ENCODE results near the gene UNC13C.

UNC13C gene

DNA sequence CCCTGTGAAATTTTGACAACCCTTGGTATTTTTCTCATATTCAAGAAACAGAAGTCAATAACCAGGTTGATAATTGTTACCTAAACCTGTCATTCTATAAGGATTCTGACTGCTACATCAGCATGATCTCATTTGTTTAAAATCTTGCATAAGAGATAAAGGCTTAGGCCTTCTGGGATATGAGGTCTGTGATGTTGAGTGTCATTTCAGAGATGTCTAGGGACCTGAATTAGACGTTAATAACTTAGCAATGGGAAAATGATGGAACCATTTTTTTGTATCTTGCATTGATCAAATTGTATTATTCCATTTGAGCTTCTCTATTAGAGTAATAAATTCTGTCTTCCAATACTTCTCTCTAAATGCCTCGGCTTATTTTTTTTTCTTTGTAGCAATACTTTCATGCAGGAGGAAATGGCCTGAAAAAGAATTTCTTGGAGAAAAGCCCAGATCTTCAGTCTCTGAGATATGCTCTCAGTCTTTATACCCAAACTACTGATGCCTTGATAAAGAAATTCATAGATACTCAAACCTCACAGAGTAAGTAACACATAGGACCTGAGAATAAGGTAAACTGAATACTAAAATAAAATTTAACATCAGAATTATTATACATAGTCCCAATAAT, 589.3 kb downstream of the UNC13C start:
- TF ChIP-seq, protein P1, sequence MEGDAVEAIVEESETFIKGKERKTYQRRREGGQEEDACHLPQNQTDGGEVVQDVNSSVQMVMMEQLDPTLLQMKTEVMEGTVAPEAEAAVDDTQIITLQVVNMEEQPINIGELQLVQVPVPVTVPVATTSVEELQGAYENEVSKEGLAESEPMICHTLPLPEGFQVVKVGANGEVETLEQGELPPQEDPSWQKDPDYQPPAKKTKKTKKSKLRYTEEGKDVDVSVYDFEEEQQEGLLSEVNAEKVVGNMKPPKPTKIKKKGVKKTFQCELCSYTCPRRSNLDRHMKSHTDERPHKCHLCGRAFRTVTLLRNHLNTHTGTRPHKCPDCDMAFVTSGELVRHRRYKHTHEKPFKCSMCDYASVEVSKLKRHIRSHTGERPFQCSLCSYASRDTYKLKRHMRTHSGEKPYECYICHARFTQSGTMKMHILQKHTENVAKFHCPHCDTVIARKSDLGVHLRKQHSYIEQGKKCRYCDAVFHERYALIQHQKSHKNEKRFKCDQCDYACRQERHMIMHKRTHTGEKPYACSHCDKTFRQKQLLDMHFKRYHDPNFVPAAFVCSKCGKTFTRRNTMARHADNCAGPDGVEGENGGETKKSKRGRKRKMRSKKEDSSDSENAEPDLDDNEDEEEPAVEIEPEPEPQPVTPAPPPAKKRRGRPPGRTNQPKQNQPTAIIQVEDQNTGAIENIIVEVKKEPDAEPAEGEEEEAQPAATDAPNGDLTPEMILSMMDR (IDR thresholded peaks at IDR 0.05; ENCODE audit: extremely low read depth, missing control alignments), result no peak

DNA sequence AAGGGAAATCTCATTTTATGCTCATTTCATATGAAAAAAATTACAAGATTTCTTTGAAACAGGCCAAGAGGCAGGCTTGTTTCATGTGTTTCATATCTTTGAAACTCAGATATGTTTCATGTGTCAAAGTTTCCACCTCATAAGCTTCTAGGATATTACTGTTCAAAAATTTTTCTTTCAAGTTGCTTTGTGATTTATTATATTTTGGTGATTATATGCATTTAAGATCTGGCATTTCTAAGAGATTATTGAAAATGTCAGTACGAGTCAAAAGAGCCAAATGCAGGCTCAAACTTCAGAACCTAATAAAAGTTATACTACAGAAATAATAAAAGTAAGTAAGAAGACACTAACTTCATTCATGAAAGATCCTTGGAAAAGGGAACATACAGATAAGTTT, 590.1 kb downstream of the UNC13C start:
- no peak for DNase-seq (ENCODE audit: low spot score)
- TF ChIP-seq, protein P1 (IDR thresholded peaks at IDR 0.05; ENCODE audit: extremely low read depth, missing control alignments), result no peak

More for the DNA sequence above, 589.3 kb downstream of the UNC13C start:
- no peak for DNase-seq (ENCODE audit: low spot score)

DNA sequence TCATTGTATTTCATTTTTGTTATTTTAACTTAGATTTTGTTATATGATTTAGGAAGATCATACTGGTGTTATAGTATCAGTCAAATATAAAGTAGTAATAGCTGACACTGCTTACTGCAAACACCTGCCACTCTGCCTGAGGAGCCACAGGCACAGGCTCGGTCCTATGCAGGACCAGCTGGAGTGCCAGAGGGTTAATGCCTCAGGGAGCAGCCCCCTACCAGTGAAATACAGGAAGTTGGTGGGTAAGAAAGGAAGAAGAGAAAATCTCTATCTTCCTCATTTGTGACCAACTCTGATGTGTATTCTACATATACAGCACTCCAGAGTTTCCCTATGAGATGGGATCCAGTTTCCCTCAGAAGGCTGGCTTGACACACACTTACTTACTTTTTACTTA, 593.3 kb downstream of the UNC13C start:
- no peak for DNase-seq (ENCODE audit: low spot score)
- TF ChIP-seq, protein P1 (IDR thresholded peaks at IDR 0.05; ENCODE audit: extremely low read depth, missing control alignments), result no peak

DNA sequence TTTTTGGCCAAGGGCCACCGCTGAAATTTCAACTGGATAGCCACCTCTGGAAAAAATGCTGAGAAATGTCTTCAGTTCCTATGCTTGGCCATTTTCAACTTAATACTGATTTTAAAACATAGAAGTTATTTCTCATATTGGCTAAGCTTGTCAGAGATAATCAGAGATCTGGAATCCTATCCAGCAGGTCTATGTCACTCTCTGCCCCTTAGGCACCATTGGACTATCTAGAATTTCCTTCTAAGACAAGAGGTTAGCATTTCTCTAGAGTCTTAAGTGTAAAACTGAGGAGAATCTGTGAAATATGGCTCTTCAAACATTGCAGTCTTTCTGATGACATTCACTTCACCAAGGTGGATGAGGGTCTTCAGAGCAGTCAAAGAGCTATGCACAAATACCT, 597.3 kb downstream of the UNC13C start:
- DNase-seq (ENCODE audit: low spot score), result no peak
- TF ChIP-seq, protein P1 (IDR thresholded peaks at IDR 0.05; ENCODE audit: extremely low read depth, missing control alignments), result no peak

DNA sequence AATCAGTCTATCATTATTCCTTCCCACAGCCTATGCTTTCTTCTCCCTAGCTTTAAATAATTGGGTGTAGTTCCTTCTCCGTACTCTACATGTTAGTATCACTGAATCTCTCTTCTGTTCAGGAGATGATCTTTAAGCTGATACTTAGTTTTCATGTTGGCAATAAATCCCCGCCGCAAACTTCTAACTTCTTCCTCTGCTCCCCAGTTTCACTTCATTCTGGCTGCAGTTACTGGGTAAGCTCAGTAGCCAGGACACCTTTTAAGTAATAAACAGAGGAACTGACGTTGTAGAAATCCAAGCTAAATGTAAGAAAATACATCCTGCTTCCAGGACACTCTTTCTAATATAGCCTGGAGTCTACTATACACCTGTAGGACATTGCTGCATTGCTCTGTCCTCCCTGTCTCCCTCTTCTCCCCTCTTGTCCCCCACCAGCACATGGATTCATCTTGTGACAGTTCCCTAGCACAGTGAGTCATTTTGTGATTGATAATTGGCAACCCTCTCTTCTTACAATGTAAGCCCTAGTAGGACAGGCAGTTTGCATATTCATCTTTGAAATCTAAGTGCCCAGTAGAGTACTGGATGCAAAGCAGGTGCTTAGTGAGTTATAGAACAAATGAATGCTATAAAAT, 598.2 kb downstream of the UNC13C start:
- TF ChIP-seq, protein P1 (IDR thresholded peaks at IDR 0.05; ENCODE audit: extremely low read depth, missing control alignments), result no peak
- DNase-seq (ENCODE audit: low spot score), result no peak

DNA sequence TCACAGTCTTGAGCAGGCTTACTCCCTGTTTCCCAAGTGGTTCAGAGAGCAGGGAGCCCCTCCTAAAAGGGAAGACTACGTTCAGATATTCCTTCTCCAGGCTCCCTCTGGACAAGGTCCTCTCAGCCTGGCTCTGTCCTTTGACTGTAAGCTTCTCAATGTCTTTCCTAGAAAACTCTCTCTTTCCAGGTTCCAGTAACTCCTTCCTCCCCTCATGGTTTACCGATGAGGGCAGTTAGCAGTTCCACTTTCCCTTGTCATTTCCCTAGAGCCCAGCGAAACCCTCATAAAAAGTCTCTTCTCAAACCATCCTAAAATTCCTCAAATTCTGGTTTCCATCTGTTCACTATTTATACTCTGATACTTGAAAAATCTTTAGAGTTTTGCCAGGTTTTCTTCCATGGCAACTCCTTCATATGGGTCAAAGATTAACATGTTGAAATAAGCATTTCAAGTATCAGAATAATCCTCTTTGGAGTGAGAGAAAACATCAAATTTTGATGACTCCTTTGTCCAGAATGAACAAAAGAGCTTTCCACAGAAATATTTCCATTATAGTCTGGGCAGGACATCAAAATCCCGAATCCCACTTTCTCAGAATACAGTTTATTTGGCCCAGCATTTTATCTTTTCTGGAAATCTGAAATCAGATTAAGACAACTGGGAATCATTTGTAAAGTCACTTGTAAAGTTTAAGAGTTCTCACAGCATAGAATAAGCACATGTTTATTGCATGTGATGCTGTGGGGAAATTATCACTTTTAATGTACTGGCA, 599.4 kb downstream of the UNC13C start:
- DNase-seq (ENCODE audit: low spot score), result no peak
- TF ChIP-seq, protein P1 (IDR thresholded peaks at IDR 0.05; ENCODE audit: extremely low read depth, missing control alignments), result no peak

DNA sequence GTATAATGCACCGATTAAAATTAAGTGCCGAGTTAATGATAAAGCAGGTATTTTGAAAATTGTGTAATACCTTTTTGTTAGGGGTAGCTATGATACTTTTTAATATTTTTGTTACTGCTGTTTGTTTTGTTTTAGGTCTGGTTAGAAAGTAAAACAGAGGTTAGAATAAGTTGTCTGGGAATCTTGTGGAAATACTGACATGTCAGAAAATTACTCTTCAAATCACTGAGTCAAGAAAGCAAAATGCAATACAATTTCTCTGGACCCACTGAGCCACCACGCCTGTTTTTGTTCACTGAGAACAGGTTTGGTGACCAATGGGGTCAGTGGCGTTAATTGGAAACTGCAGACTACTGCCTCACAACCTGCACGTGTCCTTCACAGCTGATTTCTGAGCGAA, 601.6 kb downstream of the UNC13C start:
- no peak for DNase-seq (ENCODE audit: low spot score)
- TF ChIP-seq, protein P1 (IDR thresholded peaks at IDR 0.05; ENCODE audit: extremely low read depth, missing control alignments), result no peak

All from GM20000 (cell line).